HG02763 (cell line): Measurements from ENCODE around the gene ADAM20.
"Not testable (repeated sequence)": the region's sequence is repeated elsewhere in the genome, so short reads cannot be mapped to it uniquely, and the experiment has no call there.

ENCODE experiments used
- ATAC-seq: cut with Tn5 transposase; IDR thresholded peaks from one replicate; pipeline ENCODE4 v1.9.1; 2021; ENCODE audit warnings: mild to moderate bottlenecking, moderate library complexity; ENCODE audit not compliant: unreplicated experiment

ADAM20 gene

DNA sequence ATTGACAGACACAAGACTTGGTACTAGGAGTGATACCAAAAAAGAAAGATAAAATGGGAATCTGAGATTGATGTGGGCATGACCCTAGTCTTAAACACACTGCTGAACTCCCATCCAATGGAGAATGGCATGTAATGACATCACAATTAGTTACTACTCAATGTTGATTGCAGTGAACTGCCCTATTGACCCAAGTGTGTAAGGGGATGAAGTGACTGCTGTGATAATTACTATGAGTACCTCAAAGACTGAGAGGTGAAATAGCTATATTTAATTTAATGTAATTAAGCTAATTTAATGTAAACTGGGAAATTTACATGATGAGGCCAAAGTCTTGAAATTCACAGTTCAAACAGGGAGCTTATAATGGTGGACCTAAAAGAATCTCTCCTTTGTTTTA is at the start of gene ADAM20:
TSS of gene ADAM20 (minus strand) at position 101 of the 400 bp plus-strand sequence. CDS start 10,247 bp downstream, outside the sequence.
- no peak for ATAC-seq

DNA sequence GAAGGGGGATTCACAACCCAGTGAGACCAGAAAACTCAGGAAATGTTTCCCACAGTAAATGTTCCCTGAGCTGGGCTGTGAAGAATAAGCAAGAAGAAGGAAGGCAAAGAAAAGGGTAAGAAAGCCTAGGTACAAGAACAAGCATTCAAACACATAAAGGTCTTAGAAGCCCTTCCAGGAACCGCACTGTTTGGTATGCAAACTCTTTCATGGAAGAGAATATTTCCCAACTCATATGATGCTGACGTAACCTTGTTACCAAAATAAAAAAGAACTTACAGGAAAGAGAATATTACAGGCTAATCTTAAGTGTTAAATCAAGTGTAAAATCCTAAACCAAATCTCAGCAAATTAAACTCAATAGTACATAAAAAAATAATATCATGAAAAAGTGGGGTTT is 42.1 kb upstream of the ADAM20 start:
- no peak for ATAC-seq

DNA sequence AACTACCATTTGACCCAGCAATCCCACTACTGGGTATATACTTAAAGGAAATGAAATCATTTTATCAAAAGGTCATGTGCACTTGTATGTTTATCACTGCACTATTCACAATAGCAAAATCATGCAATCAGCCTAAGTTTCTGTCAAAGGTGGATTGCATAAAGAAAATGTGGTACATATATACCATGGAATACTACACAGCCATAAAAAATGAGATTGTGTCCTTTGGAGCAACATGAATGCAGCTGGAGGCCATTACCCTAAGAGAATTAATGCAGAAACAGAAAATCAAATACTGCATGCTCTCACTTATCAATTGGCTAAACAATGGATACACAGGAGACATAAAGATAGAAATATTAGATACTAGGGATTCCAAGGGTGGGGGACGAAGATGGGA is 38.2 kb upstream of the ADAM20 start:
- no peak for ATAC-seq

DNA sequence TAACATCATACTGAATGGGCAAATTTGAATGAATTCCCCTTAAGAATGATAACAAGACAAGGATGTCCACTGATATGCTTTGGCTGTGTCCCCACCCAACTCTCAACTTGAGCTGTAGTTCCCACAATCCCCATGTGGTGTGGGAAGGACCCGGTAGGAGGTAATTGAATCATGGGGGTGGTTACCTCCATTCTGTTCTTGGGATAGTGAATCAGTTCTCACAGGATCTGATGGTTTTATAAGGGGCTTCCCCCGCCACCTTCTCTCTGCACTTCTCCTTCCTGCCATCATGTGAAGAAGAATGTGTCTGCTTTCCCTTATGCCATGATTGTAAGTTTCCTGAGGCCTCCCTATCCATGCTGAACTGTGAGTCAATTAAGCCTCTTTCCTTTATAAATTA is 36.3 kb upstream of the ADAM20 start:
- ATAC-seq = no peak

DNA sequence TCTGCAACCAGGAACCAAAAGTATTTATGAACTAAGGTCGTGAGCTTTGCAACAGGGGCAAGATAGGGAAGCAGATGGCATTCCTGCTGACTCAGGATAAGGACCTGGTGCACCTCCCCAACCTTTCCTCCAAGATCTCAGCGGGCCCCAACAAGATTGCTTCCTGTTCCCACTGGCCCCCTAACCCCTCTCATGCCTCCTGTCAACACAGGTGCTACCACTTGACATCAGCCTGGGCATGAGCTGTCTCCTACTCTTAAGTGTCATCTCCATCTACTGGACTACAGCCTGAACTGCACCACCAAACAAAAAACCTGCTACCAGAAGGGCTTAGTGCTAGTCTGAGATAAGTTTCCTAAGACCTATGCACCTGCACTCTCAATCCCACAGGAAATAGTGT is 33.0 kb upstream of the ADAM20 start:
- no peak for ATAC-seq

DNA sequence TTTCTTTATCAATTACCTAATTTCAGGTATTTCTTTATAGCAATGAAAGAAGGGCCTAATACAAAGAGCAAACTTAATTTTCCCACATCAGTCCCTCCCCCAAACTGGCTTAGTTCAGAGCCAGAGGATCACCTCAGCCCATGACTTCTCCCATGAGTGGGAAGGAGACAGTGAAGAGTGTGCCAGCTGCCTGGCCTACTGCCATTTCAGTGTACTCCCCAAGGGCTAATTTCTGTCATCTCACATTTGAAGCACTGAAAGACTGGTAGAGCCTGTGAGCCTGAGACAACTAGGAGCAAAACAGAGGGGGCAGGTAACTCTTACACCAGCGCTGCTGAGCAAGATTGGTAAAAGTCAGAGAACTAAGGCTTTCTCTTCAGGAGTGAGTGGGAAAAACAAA is 29.1 kb upstream of the ADAM20 start:
- ATAC-seq = no peak

DNA sequence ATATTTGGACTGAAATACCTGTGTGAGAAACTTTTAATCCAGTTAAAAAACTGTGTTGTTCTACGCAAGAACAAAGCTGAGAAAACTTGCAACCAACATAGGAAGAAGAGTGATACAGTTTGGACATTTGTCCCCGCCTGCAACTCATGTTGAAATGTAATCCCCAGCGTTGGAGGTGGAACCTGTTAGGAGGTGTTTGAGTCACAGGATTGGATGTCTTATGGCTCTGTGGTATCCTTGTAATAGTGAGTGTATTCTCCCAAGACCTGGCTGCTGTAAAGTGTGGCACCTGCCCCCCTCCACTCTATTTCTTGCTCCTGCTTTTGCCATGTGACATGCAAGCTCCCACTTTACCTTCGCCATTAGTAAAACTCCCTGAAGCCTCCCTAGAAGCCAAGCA is 28.6 kb upstream of the ADAM20 start:
- no peak for ATAC-seq

DNA sequence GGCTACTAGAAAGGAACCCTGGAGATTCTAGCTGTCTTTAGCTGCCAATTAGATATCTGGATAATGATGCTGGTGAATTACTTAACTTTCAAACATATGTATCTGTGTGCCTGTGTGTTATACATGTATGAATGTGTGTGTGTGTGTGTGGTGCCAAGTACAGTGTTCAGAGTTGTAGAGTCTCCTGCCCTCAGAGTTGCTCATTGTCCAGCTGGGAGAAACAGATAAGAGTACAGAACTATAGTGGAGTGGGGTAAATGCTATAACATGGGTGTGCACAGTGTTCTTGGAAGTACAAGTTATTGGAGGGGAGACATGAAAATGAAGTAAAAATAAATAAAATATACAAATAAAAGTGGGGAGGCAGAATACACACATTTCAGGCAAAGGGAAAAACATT is 23.6 kb upstream of the ADAM20 start:
- ATAC-seq = no peak

DNA sequence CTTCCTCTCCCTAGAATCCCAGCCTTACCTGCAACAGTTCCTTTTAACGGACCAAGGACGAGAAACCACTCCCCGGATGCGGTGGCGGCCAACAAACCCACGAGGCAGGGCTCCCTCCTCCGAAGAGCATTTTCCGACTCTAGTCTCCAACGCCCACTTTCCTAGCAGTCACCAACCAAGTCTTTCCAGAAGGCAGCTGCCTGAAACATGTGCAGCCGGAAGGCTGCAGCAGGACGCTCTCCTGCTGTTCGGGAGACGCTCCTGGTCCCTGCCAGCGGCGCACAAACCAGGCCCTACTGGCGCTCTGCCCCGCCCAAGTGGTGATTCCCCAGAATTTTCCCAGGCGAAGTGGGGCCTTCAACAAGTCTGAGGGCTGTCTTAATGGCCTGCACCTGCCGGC is 21.1 kb upstream of the ADAM20 start:
- ATAC-seq = no peak

DNA sequence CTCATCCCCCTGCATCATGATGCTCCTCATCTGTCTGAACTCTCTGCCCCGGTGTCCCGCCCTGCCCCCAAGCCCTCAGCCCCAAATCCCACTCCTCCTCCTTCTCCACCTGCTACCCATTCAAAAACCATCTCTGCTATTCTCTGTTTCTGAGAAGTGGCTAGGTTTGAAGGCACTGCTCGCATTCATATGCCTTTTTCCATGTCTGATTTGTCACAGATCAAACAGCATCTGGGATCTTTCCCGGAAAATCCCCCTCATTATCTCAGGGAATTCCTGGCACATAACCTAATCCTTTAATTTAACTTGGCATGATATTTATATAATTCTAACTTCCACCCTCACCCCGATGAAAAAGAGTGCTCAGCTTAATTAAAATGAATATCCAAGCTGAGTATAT is 3.3 kb upstream of the ADAM20 start:
- no peak for ATAC-seq

DNA sequence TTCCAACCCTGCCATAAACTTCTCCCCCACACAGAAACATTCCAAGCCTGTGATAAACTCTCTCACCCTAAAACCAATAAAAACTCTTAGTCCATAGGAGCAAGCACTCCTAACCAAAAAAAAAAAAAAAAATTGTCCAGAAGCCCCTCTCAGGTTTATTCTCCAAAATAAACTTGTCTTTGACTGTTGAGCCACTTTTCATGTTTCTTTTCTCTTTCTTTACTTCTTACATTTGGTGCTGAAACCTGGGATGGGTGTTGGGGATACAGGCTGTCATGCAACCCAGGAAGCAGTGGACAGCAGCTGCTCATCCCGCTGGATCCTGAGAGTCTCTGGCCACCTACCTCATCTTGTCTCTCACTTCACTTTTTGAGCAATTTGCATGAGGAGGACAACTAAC is 2.0 kb upstream of the ADAM20 start:
- ATAC-seq = no peak

DNA sequence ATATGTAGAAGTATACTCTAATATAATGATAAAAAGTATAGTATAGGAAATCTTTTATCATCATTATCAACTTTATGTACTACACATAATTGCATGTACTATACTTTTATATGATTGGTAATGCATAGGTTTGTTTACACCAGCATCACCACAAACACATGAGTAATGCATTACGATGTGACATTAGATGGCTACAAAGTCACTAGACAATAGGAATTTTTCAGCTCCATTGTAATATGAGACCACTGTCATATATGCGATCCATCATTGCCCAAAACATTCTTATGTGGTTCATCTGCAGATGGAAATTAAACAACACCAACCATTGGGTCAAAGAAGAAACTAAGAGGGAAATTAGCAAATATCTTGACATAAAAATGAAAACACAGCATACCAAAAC is 4.4 kb downstream of the ADAM20 start:
- no peak for ATAC-seq

DNA sequence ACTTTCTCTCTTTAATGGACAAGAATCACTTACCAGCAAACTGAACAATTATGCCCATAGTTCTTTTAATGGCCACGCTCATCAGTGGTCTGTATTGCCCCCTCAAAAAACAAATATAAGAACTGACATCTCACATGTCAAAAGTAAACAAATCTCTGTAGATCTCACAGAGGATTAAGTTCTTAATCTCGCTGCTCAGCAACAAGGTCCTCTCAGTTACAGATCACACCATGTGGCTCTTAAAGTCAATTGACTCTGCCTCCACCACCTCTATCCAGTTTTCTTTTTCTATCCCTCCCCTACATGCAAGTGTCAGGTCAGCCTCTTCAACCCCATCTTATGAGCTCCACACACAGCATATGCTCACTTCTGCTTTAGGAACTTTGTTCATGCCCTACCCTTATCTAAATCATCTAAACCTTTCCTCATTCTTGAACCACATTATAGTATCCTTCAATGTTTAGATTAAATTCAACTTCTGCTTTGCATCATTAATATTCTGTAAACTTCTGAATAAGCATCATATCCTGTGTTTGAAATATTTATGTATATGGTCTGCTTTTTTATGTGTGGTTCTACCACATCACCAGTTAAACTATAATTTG is 7.2 kb downstream of the ADAM20 start:
- ATAC-seq = no peak

DNA sequence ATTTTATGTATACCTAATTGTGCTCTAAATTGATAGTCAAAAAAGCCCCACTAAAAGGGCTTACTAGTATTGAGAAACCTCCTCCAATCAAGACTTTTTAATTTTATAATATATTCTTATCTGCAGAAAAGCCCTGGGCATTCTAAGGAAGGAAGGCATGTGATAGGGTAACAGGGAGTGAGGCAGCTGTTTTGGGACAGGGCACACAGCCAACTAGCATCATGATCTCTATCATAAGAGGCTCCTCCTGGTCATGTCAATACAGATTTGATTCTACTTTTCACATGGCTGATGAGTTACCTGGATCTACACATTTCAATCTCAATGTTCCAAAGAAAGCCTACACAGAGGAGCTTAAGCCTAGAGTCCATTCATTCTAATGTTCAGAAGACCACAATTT is 9.1 kb downstream of the ADAM20 start:
- ATAC-seq = no peak

DNA sequence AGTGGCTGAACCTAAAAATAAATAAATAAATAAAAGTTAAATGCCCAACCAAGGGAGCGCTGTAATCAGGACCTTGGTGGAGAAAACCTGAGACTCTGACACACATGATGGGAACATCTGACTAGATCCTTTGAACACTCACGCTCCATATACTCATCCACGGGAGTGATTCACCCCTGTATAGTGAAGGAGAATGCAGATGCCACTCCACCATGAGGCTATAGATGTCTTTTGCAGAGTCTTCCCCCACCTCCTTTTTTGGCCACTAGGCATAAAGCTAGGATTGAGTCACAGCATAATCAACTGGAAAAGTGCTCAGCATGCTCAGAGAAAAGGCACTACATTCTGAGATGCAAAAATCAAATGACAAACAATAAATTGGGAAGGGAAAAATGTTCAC is 19.0 kb downstream of the ADAM20 start:
- no peak for ATAC-seq

DNA sequence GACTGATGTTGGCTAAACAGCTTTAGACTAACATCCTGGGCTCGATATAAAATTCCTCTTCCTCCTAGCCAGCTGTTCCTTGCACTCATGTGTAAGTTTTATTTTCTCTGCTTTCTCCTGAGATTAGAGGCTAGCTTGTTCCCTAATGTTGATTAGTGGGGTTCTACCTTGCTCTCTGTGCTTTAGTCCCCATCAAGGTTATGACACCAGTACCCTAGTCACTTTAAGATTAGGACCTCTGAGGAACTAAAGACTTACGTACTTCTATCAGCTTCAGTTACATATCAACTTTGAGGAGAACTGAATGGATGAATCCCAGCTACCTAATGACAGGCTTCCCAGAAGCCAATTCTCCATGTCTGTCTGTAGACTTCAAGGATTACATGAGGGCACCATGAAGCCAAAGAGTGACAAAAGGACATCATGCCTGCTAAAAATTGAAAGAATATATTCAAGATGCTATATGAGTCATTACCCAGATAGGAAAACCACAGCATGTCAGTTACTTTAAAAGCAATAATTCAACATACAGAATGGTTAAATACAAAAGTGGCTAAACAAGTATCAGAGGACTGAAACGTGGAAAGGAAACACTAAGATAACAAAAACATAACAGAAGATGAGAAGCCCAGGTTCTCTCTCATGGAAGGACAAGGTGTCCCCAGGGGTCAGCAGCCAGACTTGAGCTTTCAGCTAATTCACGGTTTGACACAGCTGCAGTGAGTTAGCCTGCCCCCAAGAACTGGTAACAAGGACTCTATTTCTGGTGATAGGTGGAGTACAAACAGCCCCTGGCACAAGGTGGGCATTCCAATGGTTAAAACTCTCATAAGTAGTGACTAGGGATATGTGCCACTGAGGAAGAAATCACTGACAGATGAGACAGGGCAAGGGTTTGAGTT is 20.4 kb downstream of the ADAM20 start:
- no peak for ATAC-seq

DNA sequence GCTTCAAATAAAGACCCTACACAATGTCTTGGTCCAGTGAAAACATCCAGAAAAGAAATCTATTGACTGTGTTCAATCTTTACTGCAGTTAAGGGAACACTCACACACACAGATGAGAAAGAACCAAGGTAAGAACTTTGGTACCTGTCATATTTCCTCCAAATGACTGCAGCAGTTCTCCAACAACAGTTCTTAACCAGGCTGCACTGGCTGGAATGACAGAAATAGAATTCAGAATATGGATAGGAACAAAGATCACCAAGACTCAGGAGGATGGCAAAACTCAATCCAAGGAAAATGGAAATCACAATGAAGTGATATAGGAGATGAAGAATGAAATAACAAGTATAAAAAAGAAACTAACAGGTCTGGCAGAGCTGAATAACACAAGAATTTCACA is 36.6 kb downstream of the ADAM20 start:
- ATAC-seq = no peak

DNA sequence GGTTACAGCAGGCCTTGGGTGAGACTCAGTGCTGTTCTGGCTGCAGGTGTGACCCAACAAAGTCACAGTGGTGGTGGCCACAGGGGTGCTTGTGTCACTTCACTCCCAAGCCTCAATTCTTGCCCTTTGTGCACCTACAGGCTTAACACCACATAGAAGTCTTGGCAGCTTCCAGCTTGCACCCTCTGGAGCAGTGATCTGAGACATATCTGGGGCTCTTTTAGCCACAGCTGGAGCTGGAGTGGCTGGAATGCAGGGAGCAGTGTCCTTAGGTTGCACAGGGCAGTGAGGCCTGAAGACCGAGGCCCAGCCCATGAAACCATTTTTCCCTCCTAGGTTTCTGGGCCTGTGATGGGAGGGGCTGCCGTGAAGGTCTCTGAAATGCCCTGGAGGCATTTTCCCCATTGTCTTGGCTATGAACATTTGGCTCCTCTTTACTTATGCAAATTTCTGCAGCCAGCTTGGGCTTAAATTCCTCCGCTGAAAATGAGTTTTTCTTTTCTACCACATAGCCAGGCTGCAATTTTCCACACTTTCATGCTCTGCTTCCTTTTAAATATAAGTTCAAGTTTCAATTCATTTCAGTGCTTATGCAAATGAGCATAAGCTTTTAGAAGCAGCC is 45.1 kb downstream of the ADAM20 start:
- ATAC-seq = no peak

DNA sequence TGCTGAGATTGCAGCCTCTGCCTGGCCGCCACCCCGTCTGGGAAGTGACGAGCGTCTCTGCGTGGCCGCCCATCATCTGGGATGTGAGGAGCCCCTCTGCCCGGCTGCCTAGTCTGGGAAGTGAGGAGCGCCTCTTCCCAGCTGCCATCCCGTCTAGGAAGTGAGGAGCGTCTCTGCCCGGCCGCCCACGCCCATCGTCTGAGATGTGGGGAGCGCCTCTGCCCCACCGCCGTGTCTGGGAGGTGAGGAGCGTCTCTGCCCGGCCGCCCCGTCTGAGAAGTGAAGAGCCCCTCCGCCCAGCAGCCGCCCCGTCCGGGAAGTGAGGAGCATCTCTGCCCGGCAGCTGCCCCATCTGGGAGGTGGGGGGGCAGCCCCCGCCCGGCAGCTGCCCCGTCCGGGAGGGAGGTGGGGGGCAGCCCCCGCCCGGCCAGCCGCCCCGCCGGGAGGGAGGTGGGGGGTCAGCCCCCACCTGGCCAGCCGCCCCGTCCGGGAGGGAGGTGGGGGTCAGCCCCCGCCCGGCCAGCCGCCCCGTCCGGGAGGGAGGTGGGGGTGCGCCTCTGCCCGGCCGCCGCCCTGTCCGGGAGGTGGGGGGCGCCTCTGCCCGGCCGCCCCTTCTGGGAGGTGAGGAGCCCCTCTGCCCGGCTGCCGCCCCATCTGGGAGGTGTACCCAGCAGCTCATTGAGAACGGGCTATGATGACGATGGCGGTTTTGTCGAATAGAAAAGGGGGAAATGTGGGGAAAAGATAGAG is 57.3 kb downstream of the ADAM20 start:
- ATAC-seq = not testable (repeated sequence)

DNA sequence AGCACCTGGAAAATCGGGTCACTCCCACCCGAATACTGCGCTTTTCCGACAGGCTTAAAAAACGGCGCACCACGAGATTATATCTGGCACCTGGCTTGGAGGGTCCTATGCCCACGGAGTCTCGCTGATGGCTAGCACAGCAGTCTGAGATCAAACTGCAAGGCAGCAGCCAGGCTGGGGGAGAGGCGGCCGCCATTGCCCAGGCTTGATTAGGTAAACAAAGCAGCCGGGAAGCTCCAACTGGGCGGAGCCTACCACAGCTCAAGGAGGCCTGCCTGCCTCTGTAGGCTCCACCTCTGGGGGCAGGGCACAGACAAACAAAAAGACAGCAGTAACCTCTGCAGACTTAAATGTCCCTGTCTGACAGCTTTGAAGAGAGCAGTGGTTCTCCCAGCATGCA is 59.3 kb downstream of the ADAM20 start:
- ATAC-seq = not testable (repeated sequence)

DNA sequence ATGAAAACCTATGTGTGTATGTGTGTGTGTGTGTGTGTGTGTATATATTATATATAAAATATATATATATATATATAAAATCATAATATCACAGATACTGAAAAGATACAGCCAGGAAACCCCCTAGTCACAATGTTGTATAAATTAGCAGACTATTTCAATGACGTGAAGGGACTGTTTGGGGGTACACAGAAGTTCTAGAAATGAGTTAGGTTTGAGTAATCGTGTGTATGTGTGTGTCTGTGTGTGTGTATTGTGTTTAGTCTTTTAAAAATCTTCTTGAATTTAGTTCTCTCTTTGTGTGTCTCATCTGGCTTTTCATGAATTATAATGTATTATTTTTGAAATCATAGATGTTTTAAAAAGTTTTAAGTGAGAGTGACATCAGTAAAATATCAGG is 61.0 kb downstream of the ADAM20 start:
- ATAC-seq = no peak
